Kidney epithelial cell (primary cell): Measurements from ENCODE around the gene COPB2. TPM values are rescaled to one million over a fixed set of nuclear protein-coding genes. Genes with fewer than 3 reads are reported as not detected.
A peak's percentile ranks its signal among the peaks of the same experiment; 100 is the strongest.

Source experiments
- DNase-seq: peaks from one replicate; pipeline ENCODE4 v3.0.0-alpha.2; 2010; ENCODE audit warnings: low read depth
- H3K27me3 ChIP-seq: 2 replicates; pipeline ENCODE4 v1.6.0; 2011; ENCODE audit warnings: low read length; ENCODE audit not compliant: control insufficient read depth, insufficient read depth
- H3K36me3 ChIP-seq: 2 replicates; pipeline ENCODE4 v1.5.1; 2011; ENCODE audit warnings: low read length; ENCODE audit not compliant: control insufficient read depth, insufficient read depth
- H3K4me3 ChIP-seq: 2 replicates; pipeline ENCODE4 v1.5.1; 2011; ENCODE audit warnings: low read depth, mild to moderate bottlenecking, control low read depth, low read length
- CTCF ChIP-seq: IDR thresholded peaks from 2 replicates; pipeline ENCODE4 v1.5.1; 2011; ENCODE audit warnings: mild to moderate bottlenecking, moderate library complexity, low read length, control low read depth, inconsistent platforms; ENCODE audit not compliant: insufficient read depth, poor library complexity, severe bottlenecking
- total RNA-seq: library from RNA; depleted of rRNA; stranded (reverse); fragments of >200 nt; gene quantifications from 2 replicates; pipeline ENCODE4 v1.2.3, GENCODE V29; 2015

Gene COPB2
- total RNA-seq, 1 donor from 2014 or later: 98.1 TPM

- Histone ChIP-seq H3K4me3 (no peak overlapping the region), H3K27me3 (no peaks in the 10 kb centered on the region), H3K36me3 (no peaks in the 10 kb centered on the region)
- TF ChIP-seq CTCF: no peak
- DNase-seq: no peak
Measured at GRCh38 chr3:139324456-139324855, 65.0 kb downstream of the COPB2 start.

DNA sequence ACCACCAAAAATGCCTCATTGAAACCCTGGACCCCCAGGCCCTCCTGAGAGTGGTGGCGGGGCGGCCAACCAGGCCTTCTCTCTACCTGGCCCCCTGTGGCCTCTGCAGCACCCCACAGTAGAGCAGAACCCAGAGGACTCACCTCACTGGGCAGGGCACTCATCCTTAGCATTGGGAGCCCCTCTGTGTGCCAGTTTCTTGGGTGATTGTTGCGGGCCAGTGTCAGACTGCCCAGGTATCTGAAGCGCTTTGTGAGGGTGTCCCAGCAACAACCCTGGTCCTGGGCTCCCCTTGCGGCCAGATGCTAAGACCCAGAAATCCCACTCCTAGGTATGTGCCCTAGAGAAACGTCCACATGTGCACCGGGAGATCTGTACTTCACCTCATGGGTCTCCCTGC lies 66.3 kb downstream of the COPB2 start:
- TF ChIP-seq CTCF: no peak
- no peaks in the 10 kb centered on the region for H3K27me3 ChIP-seq
- H3K4me3 ChIP-seq: no peak overlapping the region
- no peaks in the 10 kb centered on the region for H3K36me3 ChIP-seq
- DNase-seq: no peak

DNA sequence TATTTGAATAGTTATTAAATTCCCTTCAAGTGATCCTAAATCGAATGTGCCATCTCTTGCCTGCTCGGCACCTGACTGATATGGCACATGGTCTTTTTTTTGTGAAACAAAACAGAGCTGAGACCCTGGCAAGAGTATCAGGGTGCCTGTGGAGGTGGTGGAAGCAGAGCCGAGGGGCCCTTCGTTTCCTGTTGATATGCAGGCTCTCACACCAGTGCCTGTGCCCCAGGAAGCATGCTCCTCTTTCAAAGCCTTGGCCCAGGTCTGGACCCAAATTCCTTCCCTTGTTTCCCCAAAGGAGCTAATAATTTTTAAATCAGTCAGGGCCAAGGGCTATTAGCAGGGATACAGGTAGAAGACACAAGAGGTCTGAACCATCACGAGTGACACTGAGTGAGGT lies 67.1 kb downstream of the COPB2 start:
- no peak for TF ChIP-seq CTCF
- DNase-seq: no peak
- H3K27me3 ChIP-seq: no peaks in the 10 kb centered on the region

GRCh38 chr3:139320551-139321309 lies 68.7 kb downstream of the COPB2 start:
- no peaks in the 10 kb centered on the region for H3K27me3 ChIP-seq

More for the DNA sequence above, 67.1 kb downstream of the COPB2 start:
- Histone ChIP-seq H3K4me3 (no peak overlapping the region), H3K36me3 (no peaks in the 10 kb centered on the region)

GRCh38 chr3:139319428-139320402 lies 69.7 kb downstream of the COPB2 start:
- DNase-seq: no peak
- Histone ChIP-seq H3K27me3 (no peaks in the 10 kb centered on the region), H3K36me3 (no peaks in the 10 kb centered on the region), H3K4me3 (no peak overlapping the region)
- TF ChIP-seq CTCF: peak; percentile 33

More at GRCh38 chr3:139320551-139321309, 68.7 kb downstream of the COPB2 start:
- no peak for DNase-seq
- H3K36me3 ChIP-seq: no peaks in the 10 kb centered on the region
- no peak overlapping the region for H3K4me3 ChIP-seq
- no peak for TF ChIP-seq CTCF
